ENCODE results near the gene BORCS5. TPM values are rescaled to one million over a fixed set of nuclear protein-coding genes. Genes with fewer than 3 reads are reported as not detected.

The BORCS5 gene
- total RNA-seq, 2 experiments from 2014 or later = 35.5 to 38.3 TPM

GRCh38 chr12:12364787-12365445 lies 8.0 kb downstream of the BORCS5 start:
- peak overlapping the region; percentile 81 for H3K27ac Mint-ChIP-seq
- peaks cover 58% of the 10 kb centered on the region for H3K4me1 Mint-ChIP-seq
- ATAC-seq (no peak), DNase-seq (no peak)
- CTCF ChIA-PET = interaction anchor here (1.4 to 5.9 kb wide), 5 partner anchors 7 to 117 kb away, joined by 3 to 28 read pairs (median 5); partner anchors contain the start of gene BORCS5
- H3K9me3 Mint-ChIP-seq (ENCODE audit: low read depth) = peaks cover 3% of the 10 kb centered on the region
- H3K27me3 Mint-ChIP-seq = no peaks in the 10 kb centered on the region
- peaks cover 57% of the 10 kb centered on the region for H3K36me3 Mint-ChIP-seq
- no peak overlapping the region for H3K4me3 Mint-ChIP-seq

- DNase-seq = no peak
- Mint-ChIP-seq H3K4me1 (peaks cover 55% of the 10 kb centered on the region), H3K4me3 (peak overlapping the region; percentile 11), H3K36me3 (peaks cover 60% of the 10 kb centered on the region), H3K27me3 (no peaks in the 10 kb centered on the region), H3K27ac (peak overlapping the region; percentile 81), H3K9me3 (ENCODE audit: low read depth) (peaks cover 3% of the 10 kb centered on the region)
- ATAC-seq = peak; percentile 50
- CTCF ChIA-PET = interaction anchor here (1.2 to 5.9 kb wide), 6 partner anchors 8 to 117 kb away, joined by 3 to 28 read pairs (median 5); partner anchors contain the start of genes BORCS5 and MANSC1
Measured at GRCh38 chr12:12365446-12365802, 8.5 kb downstream of the BORCS5 start.

- DNase-seq (peak; percentile 80), ATAC-seq (peak; percentile 66)
- Mint-ChIP-seq H3K27me3 (no peaks in the 10 kb centered on the region), H3K36me3 (peaks cover 61% of the 10 kb centered on the region), H3K9me3 (ENCODE audit: low read depth) (peaks cover 3% of the 10 kb centered on the region), H3K27ac (peak overlapping the region; percentile 81), H3K4me3 (peak overlapping the region; percentile 25), H3K4me1 (peaks cover 53% of the 10 kb centered on the region)
- CTCF ChIA-PET = interaction anchor here (1.2 to 5.9 kb wide), 10 partner anchors 8 to 371 kb away, joined by 3 to 28 read pairs (median 4); partner anchors contain the start of genes BORCS5 and MANSC1
Measured at GRCh38 chr12:12365931-12366431, 9.1 kb downstream of the BORCS5 start.

- no peaks in the 10 kb centered on the region for H3K27me3 Mint-ChIP-seq
- H3K36me3 Mint-ChIP-seq = peaks cover 60% of the 10 kb centered on the region
- peaks cover 3% of the 10 kb centered on the region for H3K9me3 Mint-ChIP-seq (ENCODE audit: low read depth)
- DNase-seq = no peak
- H3K4me3 Mint-ChIP-seq = no peak overlapping the region
- CTCF ChIA-PET = interaction anchor here (0.8 to 5.9 kb wide), 11 partner anchors 8 to 370 kb away, joined by 3 to 28 read pairs (median 3); partner anchors contain the start of gene BORCS5
- H3K4me1 Mint-ChIP-seq = peaks cover 44% of the 10 kb centered on the region
- ATAC-seq = no peak
- no peak overlapping the region for H3K27ac Mint-ChIP-seq
Measured at GRCh38 chr12:12366701-12367481, 10.0 kb downstream of the BORCS5 start.

GRCh38 chr12:12367482-12367998 lies 10.7 kb downstream of the BORCS5 start:
- peaks cover 40% of the 10 kb centered on the region for H3K4me1 Mint-ChIP-seq
- CTCF ChIA-PET = interaction anchor here (0.6 to 5.9 kb wide), 10 partner anchors 10 to 369 kb away, joined by 3 to 28 read pairs (median 4); partner anchors contain the start of gene BORCS5
- DNase-seq (no peak), ATAC-seq (no peak)
- H3K9me3 Mint-ChIP-seq (ENCODE audit: low read depth) = peaks cover 3% of the 10 kb centered on the region
- no peak overlapping the region for H3K4me3 Mint-ChIP-seq
- peak overlapping the region; percentile 3 for H3K27ac Mint-ChIP-seq
- peaks cover 58% of the 10 kb centered on the region for H3K36me3 Mint-ChIP-seq
- H3K27me3 Mint-ChIP-seq = no peaks in the 10 kb centered on the region

DNA sequence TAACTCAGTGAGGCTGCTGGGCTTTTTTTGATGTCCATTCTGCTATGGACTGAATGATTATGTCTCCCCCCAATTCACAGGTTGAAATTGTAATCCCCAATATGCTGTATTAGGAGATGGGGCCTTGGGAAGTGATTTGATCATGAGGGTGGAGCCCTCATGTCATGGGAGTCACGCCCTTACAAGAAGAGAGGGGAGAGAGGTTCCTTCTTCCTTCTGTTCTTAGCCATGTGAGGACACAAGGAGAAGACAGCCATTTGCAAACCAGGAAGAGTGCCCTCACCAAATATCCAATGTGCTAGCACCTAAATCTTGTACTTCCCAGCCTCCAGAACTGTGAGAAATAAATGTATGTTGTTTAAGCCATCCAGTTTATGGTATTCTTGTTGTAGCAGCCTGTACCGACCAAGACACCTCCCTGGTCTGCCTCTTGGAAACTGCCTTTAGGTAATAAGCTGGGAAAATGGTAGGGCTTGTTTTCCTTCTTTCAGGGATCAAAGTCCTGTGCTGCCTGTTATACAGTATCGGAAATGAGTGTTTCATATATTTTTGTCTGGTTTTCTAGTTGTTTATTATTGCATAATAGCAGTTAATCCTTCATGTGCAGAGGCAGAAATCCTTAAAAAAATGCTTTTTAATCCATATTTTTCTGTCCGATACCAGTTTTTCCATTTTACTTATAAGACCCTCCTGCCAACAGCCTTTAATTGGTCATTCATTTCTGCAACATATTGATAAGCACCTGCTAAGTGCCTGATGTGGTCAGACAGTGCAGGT lies 16.3 kb downstream of the BORCS5 start:
- CTCF ChIA-PET = interaction anchor here (0.9 to 1.8 kb wide), 3 partner anchors 15 to 364 kb away, joined by 3 to 7 read pairs (median 4); no protein-coding TSS in a partner anchor
- Mint-ChIP-seq H3K27me3 (no peaks in the 10 kb centered on the region), H3K4me3 (no peak overlapping the region), H3K9me3 (ENCODE audit: low read depth) (peaks cover 3% of the 10 kb centered on the region), H3K4me1 (peaks cover 21% of the 10 kb centered on the region), H3K27ac (no peak overlapping the region), H3K36me3 (peaks cover 41% of the 10 kb centered on the region)
- DNase-seq (no peak), ATAC-seq (no peak)

GRCh38 chr12:12376646-12377448 lies 20.0 kb downstream of the BORCS5 start:
- DNase-seq (peak; percentile 51), ATAC-seq (peak; percentile 56)
- Mint-ChIP-seq H3K9me3 (ENCODE audit: low read depth) (no peaks in the 10 kb centered on the region), H3K4me3 (no peak overlapping the region), H3K27ac (peak overlapping the region; percentile 21), H3K27me3 (no peaks in the 10 kb centered on the region), H3K36me3 (peaks cover 43% of the 10 kb centered on the region), H3K4me1 (peaks cover 50% of the 10 kb centered on the region)
- CTCF ChIA-PET = interaction anchor here (0.7 to 5.3 kb wide), 39 partner anchors 8 to 408 kb away, joined by 3 to 41 read pairs (median 5); partner anchors contain the start of genes BORCS5, CREBL2 and DUSP16

DNA sequence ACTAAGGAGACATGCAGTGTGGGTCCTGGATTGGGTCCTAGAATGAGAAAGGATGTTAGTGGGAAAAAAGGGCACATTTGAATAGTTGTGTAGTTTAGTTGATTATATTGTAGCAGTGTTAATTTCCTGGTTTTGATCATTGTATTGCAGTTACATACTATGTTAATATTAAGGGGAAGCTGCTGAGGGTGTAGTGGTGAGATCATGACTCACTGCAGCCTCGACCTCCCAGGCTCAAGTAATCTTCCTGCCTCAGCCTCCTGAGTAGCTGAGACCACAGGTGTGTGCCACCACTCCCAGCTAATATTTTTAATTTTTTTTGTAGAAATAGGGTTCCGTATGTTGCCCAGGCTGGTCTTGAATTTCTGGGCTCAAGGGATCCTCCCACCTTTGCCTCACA lies 21.7 kb downstream of the BORCS5 start:
- peaks cover 57% of the 10 kb centered on the region for H3K4me1 Mint-ChIP-seq
- H3K36me3 Mint-ChIP-seq = peaks cover 48% of the 10 kb centered on the region
- DNase-seq (no peak), ATAC-seq (no peak)
- no peaks in the 10 kb centered on the region for H3K27me3 Mint-ChIP-seq
- H3K4me3 Mint-ChIP-seq = no peak overlapping the region
- CTCF ChIA-PET = interaction anchor here (1.0 to 5.3 kb wide), 12 partner anchors 9 to 358 kb away, joined by 3 to 41 read pairs (median 10); partner anchors contain the start of gene DUSP16
- peaks cover 4% of the 10 kb centered on the region for H3K9me3 Mint-ChIP-seq (ENCODE audit: low read depth)
- peak overlapping the region; percentile 99 for H3K27ac Mint-ChIP-seq

- DNase-seq (peak; percentile 69), ATAC-seq (peak; percentile 82)
- CTCF ChIA-PET = interaction anchor here (0.7 to 5.3 kb wide), 15 partner anchors 14 to 357 kb away, joined by 3 to 41 read pairs (median 4); partner anchors contain the start of genes BORCS5 and DUSP16
- Mint-ChIP-seq H3K27ac (peak overlapping the region; percentile 99), H3K9me3 (ENCODE audit: low read depth) (peaks cover 7% of the 10 kb centered on the region), H3K4me1 (peaks cover 70% of the 10 kb centered on the region), H3K4me3 (no peak overlapping the region), H3K36me3 (peaks cover 52% of the 10 kb centered on the region), H3K27me3 (no peaks in the 10 kb centered on the region)
Measured at GRCh38 chr12:12379831-12380730, 23.2 kb downstream of the BORCS5 start.

- ATAC-seq = no peak
- peak overlapping the region; percentile 99 for H3K27ac Mint-ChIP-seq
- peaks cover 7% of the 10 kb centered on the region for H3K9me3 Mint-ChIP-seq (ENCODE audit: low read depth)
- H3K27me3 Mint-ChIP-seq = no peaks in the 10 kb centered on the region
- no peak overlapping the region for H3K4me3 Mint-ChIP-seq
- peaks cover 80% of the 10 kb centered on the region for H3K4me1 Mint-ChIP-seq
- peaks cover 52% of the 10 kb centered on the region for H3K36me3 Mint-ChIP-seq
- CTCF ChIA-PET = no interaction called here
- no peak for DNase-seq
Measured at GRCh38 chr12:12380949-12381593, 24.2 kb downstream of the BORCS5 start.

- Mint-ChIP-seq H3K27me3 (no peaks in the 10 kb centered on the region), H3K4me1 (peaks cover 81% of the 10 kb centered on the region), H3K36me3 (peaks cover 51% of the 10 kb centered on the region), H3K27ac (peak overlapping the region; percentile 56), H3K4me3 (no peak overlapping the region), H3K9me3 (ENCODE audit: low read depth) (peaks cover 7% of the 10 kb centered on the region)
- no peak for ATAC-seq
- no peak for DNase-seq
- CTCF ChIA-PET = no interaction called here
Measured at GRCh38 chr12:12381982-12382381, 25.1 kb downstream of the BORCS5 start.

All from activated CD8-positive, alpha-beta memory T cell treated with anti-CD3 and anti-CD28 coated beads, Interleukin-2, amount 10 ng/mL, durations not matched to agents 7 days and 5 days (primary cell).